Body of pancreas (tissue), 4 donors: ENCODE results near the gene DAPK2.

Experiments
- POLR2A ChIP-seq, 3 donors: fragments of 450-650 bp; IDR thresholded peaks; one replicate each; pipeline ENCODE4 v1.6.1; 2016; ENCODE audit warnings: antibody characterized with exemption in 3 of 3, mild to moderate bottlenecking in 2 of 3
- TF ChIP-seq, protein P1 (sequence below), 7 experiments: fragments of 450-650 bp in 4 of 7; fragments of 200-600 bp in 3 of 7; sonication (generic) in 3 of 7; IDR thresholded peaks; one replicate each; pipeline ENCODE4 v1.5.1; 2016 to 2019; ENCODE audit warnings: antibody characterized with exemption in 7 of 7

DNA sequence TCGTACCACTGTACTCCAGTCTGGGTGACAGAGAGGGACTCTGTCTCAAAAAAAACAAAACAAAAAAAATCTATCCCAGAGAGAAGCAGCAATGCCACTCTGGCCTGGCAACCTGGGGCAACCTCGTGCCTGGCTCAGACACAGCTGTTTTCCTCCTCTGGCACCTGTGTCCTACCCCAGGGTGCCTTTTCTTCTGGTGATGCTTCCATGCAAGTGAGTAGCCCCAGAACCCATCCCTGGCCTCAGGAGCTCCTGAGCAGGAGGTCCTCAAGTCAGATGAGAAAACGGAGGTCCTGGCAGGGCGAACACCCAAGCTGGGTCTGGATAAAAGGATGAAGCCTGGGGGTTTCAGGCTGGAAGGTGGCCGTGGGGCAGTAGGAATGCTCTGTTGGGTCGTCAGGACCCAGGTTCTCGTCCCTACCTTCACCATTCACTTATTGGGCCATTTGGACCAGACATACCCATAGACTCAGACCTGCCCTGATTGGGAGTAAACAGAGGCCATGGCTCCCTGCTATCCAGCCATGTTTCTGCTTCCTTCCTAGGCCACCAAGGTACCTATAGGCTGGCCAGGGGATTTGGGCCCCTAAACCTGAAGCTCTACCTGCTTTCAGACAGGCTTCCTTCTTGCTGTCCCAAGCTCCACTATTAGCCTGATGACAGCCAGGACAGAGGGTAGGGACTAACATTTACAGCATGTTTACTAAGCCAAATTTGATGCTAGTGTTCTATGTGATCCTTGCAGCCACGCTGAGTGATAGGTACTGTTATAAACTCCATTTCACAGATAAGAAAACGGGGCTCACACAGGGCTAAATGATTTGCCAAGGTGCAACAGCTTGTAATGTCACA, 102.2 kb downstream of the DAPK2 start:
- TF ChIP-seq, protein P1, sequence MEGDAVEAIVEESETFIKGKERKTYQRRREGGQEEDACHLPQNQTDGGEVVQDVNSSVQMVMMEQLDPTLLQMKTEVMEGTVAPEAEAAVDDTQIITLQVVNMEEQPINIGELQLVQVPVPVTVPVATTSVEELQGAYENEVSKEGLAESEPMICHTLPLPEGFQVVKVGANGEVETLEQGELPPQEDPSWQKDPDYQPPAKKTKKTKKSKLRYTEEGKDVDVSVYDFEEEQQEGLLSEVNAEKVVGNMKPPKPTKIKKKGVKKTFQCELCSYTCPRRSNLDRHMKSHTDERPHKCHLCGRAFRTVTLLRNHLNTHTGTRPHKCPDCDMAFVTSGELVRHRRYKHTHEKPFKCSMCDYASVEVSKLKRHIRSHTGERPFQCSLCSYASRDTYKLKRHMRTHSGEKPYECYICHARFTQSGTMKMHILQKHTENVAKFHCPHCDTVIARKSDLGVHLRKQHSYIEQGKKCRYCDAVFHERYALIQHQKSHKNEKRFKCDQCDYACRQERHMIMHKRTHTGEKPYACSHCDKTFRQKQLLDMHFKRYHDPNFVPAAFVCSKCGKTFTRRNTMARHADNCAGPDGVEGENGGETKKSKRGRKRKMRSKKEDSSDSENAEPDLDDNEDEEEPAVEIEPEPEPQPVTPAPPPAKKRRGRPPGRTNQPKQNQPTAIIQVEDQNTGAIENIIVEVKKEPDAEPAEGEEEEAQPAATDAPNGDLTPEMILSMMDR (IDR thresholded peaks at IDR 0.05), result no peak
- TF ChIP-seq POLR2A (IDR thresholded peaks at IDR 0.05), result no peak
